Measurements from ENCODE around the gene TJP1.

- TF ChIP-seq REST (IDR thresholded peaks at IDR 0.05; ENCODE audit: insufficient read depth in 1 of 2, low read depth in 2 of 2, low read length in 2 of 2) (no peak), SIN3A (IDR thresholded peaks at IDR 0.05; ENCODE audit: borderline replicate concordance, insufficient read depth, low read length) (no peak), POLR2AphosphoS5 (IDR thresholded peaks at IDR 0.05; ENCODE audit: low read depth, low read length) (no peak), TAF1 (IDR thresholded peaks at IDR 0.05; ENCODE audit: borderline replicate concordance, insufficient read depth, low read length) (no peak), FOXP2 (optimal IDR thresholded peaks at IDR 0.05; ENCODE audit: borderline replicate concordance, extremely low read depth, extremely low read length, insufficient read depth) (no peak)
These were observed 126.6 kb downstream of the TJP1 start for GRCh38 chr15:29695489-29696167.

Data from PFSK-1 (cell line).